ENCODE data around the gene FAM227B.

DNA sequence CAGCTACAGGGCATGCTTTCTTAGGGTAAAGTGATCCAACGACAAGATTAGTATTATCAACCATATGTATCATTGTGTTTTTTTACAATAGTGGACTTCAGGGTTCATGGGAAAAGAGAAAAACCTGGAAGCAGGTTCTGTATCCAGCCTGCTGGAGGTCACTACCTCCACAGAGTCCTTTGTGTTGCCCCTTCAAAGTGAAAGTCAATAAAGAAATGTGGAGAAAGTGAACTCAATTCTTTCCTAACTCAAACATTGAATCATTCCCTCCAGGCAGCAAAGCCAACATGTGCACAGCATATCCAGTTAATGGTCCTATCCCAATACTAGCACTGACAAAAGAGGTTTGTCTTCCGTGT, 152.2 kb downstream of the FAM227B start:
- TF ChIP-seq, protein P1, sequence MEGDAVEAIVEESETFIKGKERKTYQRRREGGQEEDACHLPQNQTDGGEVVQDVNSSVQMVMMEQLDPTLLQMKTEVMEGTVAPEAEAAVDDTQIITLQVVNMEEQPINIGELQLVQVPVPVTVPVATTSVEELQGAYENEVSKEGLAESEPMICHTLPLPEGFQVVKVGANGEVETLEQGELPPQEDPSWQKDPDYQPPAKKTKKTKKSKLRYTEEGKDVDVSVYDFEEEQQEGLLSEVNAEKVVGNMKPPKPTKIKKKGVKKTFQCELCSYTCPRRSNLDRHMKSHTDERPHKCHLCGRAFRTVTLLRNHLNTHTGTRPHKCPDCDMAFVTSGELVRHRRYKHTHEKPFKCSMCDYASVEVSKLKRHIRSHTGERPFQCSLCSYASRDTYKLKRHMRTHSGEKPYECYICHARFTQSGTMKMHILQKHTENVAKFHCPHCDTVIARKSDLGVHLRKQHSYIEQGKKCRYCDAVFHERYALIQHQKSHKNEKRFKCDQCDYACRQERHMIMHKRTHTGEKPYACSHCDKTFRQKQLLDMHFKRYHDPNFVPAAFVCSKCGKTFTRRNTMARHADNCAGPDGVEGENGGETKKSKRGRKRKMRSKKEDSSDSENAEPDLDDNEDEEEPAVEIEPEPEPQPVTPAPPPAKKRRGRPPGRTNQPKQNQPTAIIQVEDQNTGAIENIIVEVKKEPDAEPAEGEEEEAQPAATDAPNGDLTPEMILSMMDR (IDR thresholded peaks at IDR 0.05) = no peak
- TF ChIP-seq EZH2 (IDR thresholded peaks at IDR 0.05) (no peak), EZH2phosphoT487 (IDR thresholded peaks at IDR 0.05) (no peak)
